Endothelial cell of umbilical vein (primary cell): Measurements from ENCODE around the gene PTPN23. TPM values are rescaled to one million over a fixed set of nuclear protein-coding genes. Genes with fewer than 3 reads are reported as not detected.

Experiments used
- BruUV-seq: library from RNA; stranded (reverse); fragments of 400-500 nt; replicated peaks from 2 replicates; lab custom pipeline; 2021; lab: Mats Ljungman, UMichigan
- CTCF ChIA-PET: fragments of 300-600, 350-600 bp; sonication (Branson Sonifier 250); formaldehyde crosslinking; loops from one replicate; lab custom pipeline; 2021; ENCODE audit warnings: antibody characterized with exemption, inconsistent platforms; lab: Charles Lee
- POLR2A ChIA-PET: fragments of 300-600, 350-600 bp; sonication (Branson Sonifier 250); formaldehyde crosslinking; loops from one replicate; lab custom pipeline; 2021; ENCODE audit warnings: antibody characterized with exemption, inconsistent platforms; lab: Charles Lee
- DNase-seq: peaks from one replicate; pipeline ENCODE4 v3.0.0-alpha.2; 2011; ENCODE audit warnings: low read depth, low spot score
- FAIRE-seq: peaks from 2 replicates; lab custom pipeline; 2011; peaks lifted over from hg19 to GRCh38; lab: Jason Lieb, UNC
- H2AFZ ChIP-seq: 2 replicates; pipeline ENCODE4 v1.6.0; 2012; ENCODE audit warnings: low read depth, low read length, control low read depth, inconsistent platforms
- H3K27ac ChIP-seq: 2 replicates; pipeline ENCODE4 v1.5.1; 2011; ENCODE audit warnings: low read depth, mild to moderate bottlenecking, control low read depth, low read length, moderate library complexity; ENCODE audit not compliant: insufficient read depth
- H3K27me3 ChIP-seq, 2 experiments: 2 replicates each; pipeline versions ENCODE4 v1.6.0 to v1.6.1; 2011; ENCODE audit warnings: low read length in 2 of 2, mixed read lengths in 1 of 2; ENCODE audit not compliant: control insufficient read depth in 2 of 2, insufficient read depth in 2 of 2
- H3K36me3 ChIP-seq, 2 experiments: 2 replicates in 1 of 2; 3 replicates in 1 of 2; pipeline ENCODE4 v1.5.1; 2011; ENCODE audit warnings: low read length in 2 of 2, mild to moderate bottlenecking in 1 of 2, moderate library complexity in 1 of 2; ENCODE audit not compliant: control insufficient read depth in 2 of 2, insufficient read depth in 2 of 2; ENCODE audit errors: extremely low read depth in 1 of 2
- H3K4me1 ChIP-seq: 3 replicates; pipeline ENCODE4 v1.5.1; 2011; ENCODE audit warnings: mild to moderate bottlenecking, low read length; ENCODE audit not compliant: control insufficient read depth, insufficient read depth; ENCODE audit errors: extremely low read depth
- H3K4me2 ChIP-seq: 2 replicates; pipeline ENCODE4 v1.6.1; 2011; ENCODE audit warnings: low read length, control low read depth, mixed read lengths; ENCODE audit not compliant: insufficient read depth
- H3K4me3 ChIP-seq, 3 experiments: fragments of 200-600 bp in 1 of 3; sonication (generic), shearing (Covaris generic) in 1 of 3; replicated peaks in 1 of 3; 2 replicates each; pipeline ENCODE4 v1.5.1; 2011 to 2016; ENCODE audit warnings: control low read depth in 3 of 3, low read length in 3 of 3, mild to moderate bottlenecking in 2 of 3, inconsistent platforms in 1 of 3, low read depth in 1 of 3, moderate library complexity in 1 of 3; ENCODE audit not compliant: insufficient read depth in 1 of 3
- H3K79me2 ChIP-seq: 2 replicates; pipeline ENCODE4 v1.6.0; 2012; ENCODE audit warnings: low read length, inconsistent platforms; ENCODE audit not compliant: control insufficient read depth, insufficient read depth
- H3K9ac ChIP-seq: replicated peaks from 2 replicates; pipeline ENCODE3; 2011; ENCODE audit warnings: low read length, control low read depth; ENCODE audit not compliant: insufficient read depth; ENCODE audit errors: extremely low read depth
- H3K9me1 ChIP-seq: replicated peaks from 3 replicates; pipeline ENCODE4 v1.6.0; 2011; ENCODE audit warnings: mild to moderate bottlenecking, low read length; ENCODE audit not compliant: control insufficient read depth, insufficient read depth; ENCODE audit errors: extremely low read depth
- H3K9me3 ChIP-seq: replicated peaks from 2 replicates; pipeline ENCODE4 v1.5.1; 2012; ENCODE audit warnings: low read length, inconsistent platforms; ENCODE audit not compliant: control insufficient read depth, insufficient read depth
- H4K20me1 ChIP-seq: replicated peaks from 2 replicates; pipeline ENCODE3; 2011; ENCODE audit warnings: mild to moderate bottlenecking, low read length; ENCODE audit not compliant: control insufficient read depth, insufficient read depth; ENCODE audit errors: extremely low read depth
- EZH2 ChIP-seq: IDR thresholded peaks from 2 replicates; pipeline ENCODE4 v1.6.1; 2012; ENCODE audit warnings: borderline replicate concordance, low read depth, mild to moderate bottlenecking, moderate library complexity, low read length, inconsistent platforms; ENCODE audit not compliant: severe bottlenecking
- FOS ChIP-seq: IDR thresholded peaks from 2 replicates; pipeline ENCODE4 v1.6.1; 2011; ENCODE audit warnings: mild to moderate bottlenecking, low read length, moderate library complexity, borderline replicate concordance; ENCODE audit not compliant: insufficient read depth
- GATA2 ChIP-seq: IDR thresholded peaks from 2 replicates; pipeline ENCODE4 v1.7.0; 2011; ENCODE audit warnings: low read depth, mild to moderate bottlenecking, moderate library complexity, mixed read lengths, low read length; ENCODE audit not compliant: insufficient read length, insufficient read depth
- JUN ChIP-seq: IDR thresholded peaks from 2 replicates; pipeline ENCODE4 v1.6.1; 2011; ENCODE audit warnings: borderline replicate concordance, low read depth; ENCODE audit not compliant: insufficient read length, insufficient read depth
- MYC ChIP-seq: IDR thresholded peaks from one replicate; pipeline ENCODE4 v1.6.1; 2011; ENCODE audit warnings: mild to moderate bottlenecking, low read depth, low read length
- POLR2A ChIP-seq: IDR thresholded peaks from 2 replicates; pipeline ENCODE4 v1.6.1; 2012; ENCODE audit warnings: low read depth, mild to moderate bottlenecking, control low read depth, low read length
- POLR2AphosphoS5 ChIP-seq: IDR thresholded peaks from 2 replicates; pipeline ENCODE4 v1.6.1; 2012; ENCODE audit warnings: low read depth, mild to moderate bottlenecking, control low read depth, low read length, moderate library complexity; ENCODE audit not compliant: insufficient read depth
- dilution Hi-C: fragments of 300-500 bp; cut with MboI; formaldehyde crosslinking; loops from one replicate; pipeline ENCODE4 v1.15.0; 2019; ENCODE audit warnings: low sequenced_read_pairs; ENCODE audit not compliant: extremely low pct_ligation_motif_present
- intact Hi-C: fragments of 100-400 bp; cut with micrococcal nuclease; formaldehyde crosslinking; loops from one replicate; pipeline ENCODE4 v1.10.0; 2022
- polyA plus RNA-seq, 4 experiments: library from polyadenylated mRNA; depleted of rRNA in 3 of 4; stranded (reverse) in 3 of 4; unstranded in 1 of 4; fragments of >200 nt; gene quantifications; 2 replicates each; pipeline versions ENCODE4 v1.2.1 to v1.2.3, GENCODE V29; 2011 to 2012; ENCODE audit warnings: missing spikeins in 1 of 4
- total RNA-seq: library from RNA; stranded (reverse); gene quantifications from 2 replicates; pipeline ENCODE4 v1.2.3, GENCODE V29; 2021
- TF ChIP-seq, protein P1 (sequence below): IDR thresholded peaks from 2 replicates; pipeline ENCODE4 v1.6.1; 2011; ENCODE audit not compliant: insufficient read depth, insufficient read length
- TF ChIP-seq, protein P2 (sequence below), 2 donors: IDR thresholded peaks; 1 replicate in 1 of 2; 2 replicates in 1 of 2; pipeline ENCODE4 v1.5.1; 2011; ENCODE audit warnings: low read length in 2 of 2, mild to moderate bottlenecking in 2 of 2, moderate library complexity in 2 of 2, control low read depth in 1 of 2, inconsistent platforms in 1 of 2, low read depth in 1 of 2; ENCODE audit not compliant: insufficient read depth in 1 of 2; ENCODE audit errors: extremely low read depth in 1 of 2

The PTPN23 gene
- total and polyA plus RNA-seq, 2 donors (not counting 3 experiments of a cell fraction or from before 2014, with no cell fraction given), result 8.5 to 63.5 TPM

DNA sequence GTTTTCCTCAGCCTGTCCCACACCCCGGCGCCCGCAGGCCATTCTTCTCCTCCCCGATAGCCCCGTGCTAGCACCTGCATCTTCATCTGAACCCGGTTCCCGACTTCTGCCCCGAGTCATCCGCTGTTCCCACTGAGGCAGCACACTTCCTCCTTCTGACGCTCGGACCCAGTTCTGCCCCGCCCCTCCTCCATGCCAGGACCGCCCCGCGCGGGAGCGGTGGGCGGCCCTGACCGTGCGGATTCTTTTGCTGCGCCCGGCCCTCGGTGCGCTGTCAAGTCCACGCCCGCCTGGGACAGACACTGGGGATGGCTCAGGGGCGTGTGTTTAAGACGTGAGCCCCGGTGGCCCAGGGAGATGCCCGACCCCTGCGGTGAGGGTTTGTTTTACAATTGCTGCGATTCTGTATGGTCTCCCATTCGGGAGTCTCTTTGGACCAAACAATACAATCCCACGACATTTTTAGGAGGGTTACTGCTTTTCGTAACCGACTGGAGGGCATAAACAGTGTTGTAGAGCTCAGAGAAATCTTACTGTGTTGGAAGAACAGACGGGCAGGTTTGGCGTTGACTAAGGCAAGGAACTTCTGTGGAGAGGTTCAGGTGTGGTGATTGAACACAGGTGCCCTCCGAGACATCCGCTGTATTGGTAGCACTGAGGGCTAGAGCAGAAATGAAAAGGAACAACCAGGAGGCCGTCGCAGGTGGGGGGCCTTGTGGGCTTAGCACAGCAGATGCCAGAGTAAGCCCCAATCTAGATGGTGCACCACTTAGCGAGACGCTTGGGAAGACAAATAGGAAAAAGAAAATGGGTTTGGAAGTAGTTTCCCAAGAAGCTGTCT is 716 bp downstream of the PTPN23 start:
- Histone ChIP-seq H3K9ac (peak overlapping the region; percentile 92), H3K4me2 (peak overlapping the region; percentile 83), H3K9me1 (no peaks in the 10 kb centered on the region), H3K36me3 (no peaks in the 10 kb centered on the region), H3K27me3 (no peaks in the 10 kb centered on the region), H3K9me3 (no peaks in the 10 kb centered on the region), H2AFZ (peak overlapping the region; percentile 43), H3K79me2 (peaks cover 48% of the 10 kb centered on the region), H3K4me3 (peak overlapping the region; percentile 63 to 81 (median 67)), H3K27ac (peak overlapping the region; percentile 79), H4K20me1 (peaks cover 2% of the 10 kb centered on the region), H3K4me1 (peaks cover 13% of the 10 kb centered on the region)
- POLR2A ChIA-PET, result interaction anchor here (0.9 to 1.9 kb wide), 3 partner anchors 39 to 60 kb away, joined by 3 to 4 read pairs (median 3); no protein-coding TSS in a partner anchor
- intact Hi-C loops (loop anchor here (1.0 to 5.0 kb wide), 4 partner anchors 13 to 219 kb away; partner anchors contain the start of genes KIF9, KLHL18 and SETD2), dilution Hi-C loops (no loop called here)
- DNase-seq, result peak; percentile 90
- TF ChIP-seq JUN (no peak), POLR2AphosphoS5 (peak; percentile 21), MYC (no peak), EZH2 (no peak), GATA2 (no peak), POLR2A (peak; percentile 91), FOS (peak; percentile 16)
- TF ChIP-seq, protein P1, sequence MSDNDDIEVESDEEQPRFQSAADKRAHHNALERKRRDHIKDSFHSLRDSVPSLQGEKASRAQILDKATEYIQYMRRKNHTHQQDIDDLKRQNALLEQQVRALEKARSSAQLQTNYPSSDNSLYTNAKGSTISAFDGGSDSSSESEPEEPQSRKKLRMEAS, result no peak
- TF ChIP-seq, protein P2, sequence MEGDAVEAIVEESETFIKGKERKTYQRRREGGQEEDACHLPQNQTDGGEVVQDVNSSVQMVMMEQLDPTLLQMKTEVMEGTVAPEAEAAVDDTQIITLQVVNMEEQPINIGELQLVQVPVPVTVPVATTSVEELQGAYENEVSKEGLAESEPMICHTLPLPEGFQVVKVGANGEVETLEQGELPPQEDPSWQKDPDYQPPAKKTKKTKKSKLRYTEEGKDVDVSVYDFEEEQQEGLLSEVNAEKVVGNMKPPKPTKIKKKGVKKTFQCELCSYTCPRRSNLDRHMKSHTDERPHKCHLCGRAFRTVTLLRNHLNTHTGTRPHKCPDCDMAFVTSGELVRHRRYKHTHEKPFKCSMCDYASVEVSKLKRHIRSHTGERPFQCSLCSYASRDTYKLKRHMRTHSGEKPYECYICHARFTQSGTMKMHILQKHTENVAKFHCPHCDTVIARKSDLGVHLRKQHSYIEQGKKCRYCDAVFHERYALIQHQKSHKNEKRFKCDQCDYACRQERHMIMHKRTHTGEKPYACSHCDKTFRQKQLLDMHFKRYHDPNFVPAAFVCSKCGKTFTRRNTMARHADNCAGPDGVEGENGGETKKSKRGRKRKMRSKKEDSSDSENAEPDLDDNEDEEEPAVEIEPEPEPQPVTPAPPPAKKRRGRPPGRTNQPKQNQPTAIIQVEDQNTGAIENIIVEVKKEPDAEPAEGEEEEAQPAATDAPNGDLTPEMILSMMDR (IDR thresholded peaks at IDR 0.05; ENCODE audit: extremely low read depth in 1 of 2, insufficient read depth in 1 of 2, low read depth in 1 of 2, low read length in 2 of 2), result no peak
- FAIRE-seq, result no peak
- CTCF ChIA-PET, result interaction anchor here (1.0 to 1.1 kb wide), 3 partner anchors 13 to 58 kb away, joined by 3 to 5 read pairs (median 4); no protein-coding TSS in a partner anchor
- TSS peak; percentile 38 for BruUV-seq
